C4-2B (cell line): ENCODE measurements around the gene GLI3.

Source experiments
- H3K27ac ChIP-seq: fragments of 450-650 bp; 2 replicates; pipeline ENCODE4 v1.5.1; 2017
- CTCF ChIP-seq: fragments of 450-650 bp; conservative IDR thresholded peaks from 2 replicates; pipeline ENCODE4 v1.5.1; 2017; ENCODE audit warnings: mild to moderate bottlenecking
- ZFX ChIP-seq: fragments of 450-650 bp; IDR thresholded peaks from 2 replicates; pipeline ENCODE4 v1.6.1; 2017

GLI3 gene

GRCh38 chr7:42006801-42007513 is 230.1 kb downstream of the GLI3 start:
- TF ChIP-seq CTCF (no peak), ZFX (no peak)
- no peak overlapping the region for H3K27ac ChIP-seq

GRCh38 chr7:42002654-42003053 is 234.4 kb downstream of the GLI3 start:
- TF ChIP-seq ZFX (no peak), CTCF (no peak)
- no peak overlapping the region for H3K27ac ChIP-seq

- H3K27ac ChIP-seq = no peak overlapping the region
- no peak for TF ChIP-seq ZFX
- no peak for TF ChIP-seq CTCF
These were observed 237.2 kb downstream of the GLI3 start for GRCh38 chr7:41999736-42000283.

- TF ChIP-seq ZFX = no peak
- no peak for TF ChIP-seq CTCF
These were observed 239.0 kb downstream of the GLI3 start for GRCh38 chr7:41998041-41998440.

GRCh38 chr7:41997151-41997550 is 239.9 kb downstream of the GLI3 start:
- no peak overlapping the region for H3K27ac ChIP-seq

More at GRCh38 chr7:41998041-41998440, 239.0 kb downstream of the GLI3 start:
- no peak overlapping the region for H3K27ac ChIP-seq

GRCh38 chr7:41996381-41997035 is 240.5 kb downstream of the GLI3 start:
- TF ChIP-seq ZFX (no peak), CTCF (no peak)
- H3K27ac ChIP-seq = no peak overlapping the region

More at GRCh38 chr7:41997151-41997550, 239.9 kb downstream of the GLI3 start:
- TF ChIP-seq CTCF = no peak
- no peak for TF ChIP-seq ZFX

GRCh38 chr7:41995632-41996271 is 241.3 kb downstream of the GLI3 start:
- TF ChIP-seq CTCF (no peak), ZFX (no peak)

More at GRCh38 chr7:41995632-41996271, 241.3 kb downstream of the GLI3 start:
- no peak overlapping the region for H3K27ac ChIP-seq
